Fibroblast of lung (primary cell): Measurements from ENCODE around the gene TRIM65. TPM values are rescaled to one million over a fixed set of nuclear protein-coding genes. Genes with fewer than 3 reads are reported as not detected.

Experiments
- DNase-seq, 2 donors: peaks; one replicate each; pipeline versions ENCODE4 v3.0.0 to v3.0.0-alpha.2; 2010; ENCODE audit warnings: low read depth in 2 of 2
- H2AFZ ChIP-seq: 2 replicates; pipeline ENCODE4 v1.5.1; 2012; ENCODE audit warnings: low read length, control low read depth, inconsistent platforms
- H3K27ac ChIP-seq: 2 replicates; pipeline ENCODE4 v1.5.1; 2011; ENCODE audit warnings: low read length, control low read depth; ENCODE audit not compliant: insufficient read depth
- H3K27me3 ChIP-seq: 2 replicates; pipeline ENCODE4 v1.5.1; 2011; ENCODE audit warnings: mild to moderate bottlenecking, low read length; ENCODE audit not compliant: control insufficient read depth, insufficient read depth
- H3K36me3 ChIP-seq: 2 replicates; pipeline ENCODE4 v1.5.1; 2011; ENCODE audit warnings: low read length; ENCODE audit not compliant: control insufficient read depth, insufficient read depth
- H3K4me1 ChIP-seq: 2 replicates; pipeline ENCODE4 v1.5.1; 2011; ENCODE audit warnings: low read length; ENCODE audit not compliant: control insufficient read depth, insufficient read depth; ENCODE audit errors: extremely low read depth
- H3K4me2 ChIP-seq: 2 replicates; pipeline ENCODE4 v1.5.1; 2011; ENCODE audit warnings: low read length, control low read depth; ENCODE audit not compliant: insufficient read depth; ENCODE audit errors: extremely low read depth
- H3K4me3 ChIP-seq, 4 experiments: fragments of 200-600 bp in 1 of 4; sonication (generic) in 1 of 4; replicated peaks in 1 of 4; 2 replicates each; pipeline ENCODE4 v1.5.1; 2011 to 2016; ENCODE audit warnings: low read length in 4 of 4, low read depth in 3 of 4, mild to moderate bottlenecking in 3 of 4, control low read depth in 2 of 4, inconsistent platforms in 1 of 4, mixed read lengths in 1 of 4; ENCODE audit not compliant: insufficient read depth in 1 of 4; ENCODE audit errors: control extremely low read depth in 1 of 4
- H3K79me2 ChIP-seq: 2 replicates; pipeline ENCODE4 v1.5.1; 2012; ENCODE audit warnings: mild to moderate bottlenecking, low read length, inconsistent platforms; ENCODE audit not compliant: control insufficient read depth, insufficient read depth
- H3K9ac ChIP-seq: 2 replicates; pipeline ENCODE4 v1.5.1; 2011; ENCODE audit warnings: mild to moderate bottlenecking, low read length, control low read depth; ENCODE audit not compliant: insufficient read depth
- H3K9me3 ChIP-seq: 2 replicates; pipeline ENCODE4 v1.5.1; 2012; ENCODE audit warnings: low read depth, low read length; ENCODE audit not compliant: control insufficient read depth, insufficient read depth
- H4K20me1 ChIP-seq: 2 replicates; pipeline ENCODE4 v1.5.1; 2011; ENCODE audit warnings: low read length; ENCODE audit not compliant: control insufficient read depth, insufficient read depth; ENCODE audit errors: extremely low read depth
- CTCF ChIP-seq, 2 donors: IDR thresholded peaks in 1 of 2; conservative IDR thresholded peaks in 1 of 2; 1 replicate in 1 of 2; 2 replicates in 1 of 2; pipeline ENCODE4 v1.5.1; 2011 to 2012; ENCODE audit warnings: low read length in 2 of 2, control low read depth in 1 of 2, inconsistent platforms in 1 of 2, low read depth in 1 of 2, mild to moderate bottlenecking in 1 of 2
- EZH2 ChIP-seq: IDR thresholded peaks from 2 replicates; pipeline ENCODE4 v1.5.1; 2012; ENCODE audit warnings: low read length, control low read depth, mild to moderate bottlenecking; ENCODE audit errors: missing control alignments
- polyA plus RNA-seq, 2 donors: library from polyadenylated mRNA; depleted of rRNA in 1 of 2; stranded (reverse) in 1 of 2; unstranded in 1 of 2; fragments of >200 nt; gene quantifications; 2 replicates each; pipeline ENCODE4 v1.2.1, GENCODE V29; 2011 to 2012; ENCODE audit warnings: missing spikeins in 1 of 2
- total RNA-seq: library from RNA; depleted of rRNA; stranded (reverse); fragments of >200 nt; gene quantifications from 2 replicates; pipeline ENCODE4 v1.2.1, GENCODE V29; 2014

TRIM65 gene
- total and polyA plus RNA-seq, 2 donors (not counting 1 experiment from before 2014, with no cell fraction given): 4.3 to 17.2 TPM

GRCh38 chr17:75891605-75892555 is 4.9 kb downstream of the TRIM65 start:
- Histone ChIP-seq H3K4me2 (no peak overlapping the region), H3K4me1 (peaks cover 7% of the 10 kb centered on the region), H3K4me3 (no peak overlapping the region), H4K20me1 (peaks cover 2% of the 10 kb centered on the region), H2AFZ (no peak overlapping the region), H3K27ac (no peak overlapping the region), H3K27me3 (no peaks in the 10 kb centered on the region), H3K79me2 (peaks cover 12% of the 10 kb centered on the region), H3K36me3 (peaks cover 11% of the 10 kb centered on the region), H3K9ac (no peak overlapping the region), H3K9me3 (no peaks in the 10 kb centered on the region)
- TF ChIP-seq EZH2 (no peak), CTCF (conservative IDR thresholded peaks at IDR 0.05 in 1 of 2, IDR thresholded peaks at IDR 0.05 in 1 of 2; ENCODE audit: low read depth in 1 of 2, low read length in 2 of 2) (no peak)
- DNase-seq: no peak

- H3K9me3 ChIP-seq: no peaks in the 10 kb centered on the region
- H3K79me2 ChIP-seq: peaks cover 12% of the 10 kb centered on the region
- H3K4me1 ChIP-seq: peaks cover 7% of the 10 kb centered on the region
- DNase-seq: no peak
- peaks cover 11% of the 10 kb centered on the region for H3K36me3 ChIP-seq
- no peak overlapping the region for H3K4me3 ChIP-seq
- peaks cover 2% of the 10 kb centered on the region for H4K20me1 ChIP-seq
- no peak overlapping the region for H2AFZ ChIP-seq
- H3K27me3 ChIP-seq: no peaks in the 10 kb centered on the region
- no peak for TF ChIP-seq CTCF (conservative IDR thresholded peaks at IDR 0.05 in 1 of 2, IDR thresholded peaks at IDR 0.05 in 1 of 2; ENCODE audit: low read depth in 1 of 2, low read length in 2 of 2)
- no peak for TF ChIP-seq EZH2
- H3K27ac ChIP-seq: no peak overlapping the region
- H3K4me2 ChIP-seq: no peak overlapping the region
- no peak overlapping the region for H3K9ac ChIP-seq
Measured at GRCh38 chr17:75891022-75891604, 5.6 kb downstream of the TRIM65 start.

- Histone ChIP-seq H3K4me3 (no peak overlapping the region), H3K27ac (no peak overlapping the region), H2AFZ (no peak overlapping the region), H4K20me1 (peaks cover 2% of the 10 kb centered on the region), H3K36me3 (peaks cover 9% of the 10 kb centered on the region), H3K4me1 (no peaks in the 10 kb centered on the region), H3K4me2 (no peak overlapping the region), H3K9ac (no peak overlapping the region), H3K79me2 (peaks cover 2% of the 10 kb centered on the region), H3K9me3 (no peaks in the 10 kb centered on the region), H3K27me3 (no peaks in the 10 kb centered on the region)
- DNase-seq: no peak
- no peak for TF ChIP-seq EZH2
- TF ChIP-seq CTCF (conservative IDR thresholded peaks at IDR 0.05 in 1 of 2, IDR thresholded peaks at IDR 0.05 in 1 of 2; ENCODE audit: low read depth in 1 of 2, low read length in 2 of 2): no peak
Measured at GRCh38 chr17:75889454-75889853, 7.3 kb downstream of the TRIM65 start.
